K562 (cell line): ENCODE measurements around the gene CEP170. TPM values are rescaled to one million over a fixed set of nuclear protein-coding genes. Genes with fewer than 3 reads are reported as not detected.

Source experiments
- CEBPB ChIP-seq: fragments of 450-650 bp; IDR thresholded peaks from 2 replicates; pipeline ENCODE4 v1.6.1; 2016; ENCODE audit warnings: missing genetic modification characterization, missing compliant biosample characterization
- ELF2 ChIP-seq: fragments of 250-450 bp; sonication (Bioruptor Pico); IDR thresholded peaks from 2 replicates; pipeline ENCODE4 v1.5.0; 2021; ENCODE audit warnings: mild to moderate bottlenecking
- FOXA3 ChIP-seq, 2 experiments: fragments of 450-650 bp in 1 of 2; sonication (generic) in 1 of 2; formaldehyde crosslinking; IDR thresholded peaks in 1 of 2; conservative IDR thresholded peaks in 1 of 2; 2 replicates each; pipeline versions ENCODE4 v1.4.0 to v1.8.0; 2020 to 2022; ENCODE audit warnings: mild to moderate bottlenecking in 2 of 2, missing genetic modification reagents in 1 of 2
- GATA2 ChIP-seq: sonication (generic); formaldehyde crosslinking; IDR thresholded peaks from 2 replicates; pipeline ENCODE4 v1.4.0; 2020; ENCODE audit warnings: mild to moderate bottlenecking, missing genetic modification reagents
- HCFC1 ChIP-seq: IDR thresholded peaks from 2 replicates; pipeline ENCODE4 v1.6.1; 2012; ENCODE audit warnings: low read depth, low read length, improper control_type of control experiment
- HMG20A ChIP-seq: fragments of 450-650 bp; formaldehyde crosslinking; conservative IDR thresholded peaks from 2 replicates; pipeline ENCODE4 v1.4.0; 2020; ENCODE audit warnings: mild to moderate bottlenecking, mixed read lengths
- ILF3 ChIP-seq: fragments of 450-650 bp; IDR thresholded peaks from 2 replicates; pipeline ENCODE4 v1.6.1; 2018; ENCODE audit warnings: antibody characterized with exemption, mild to moderate bottlenecking, moderate library complexity, borderline replicate concordance
- JUND ChIP-seq, 2 experiments: IDR thresholded peaks; 2 replicates in 1 of 2; 3 replicates in 1 of 2; pipeline ENCODE4 v1.6.1; 2011; ENCODE audit warnings: borderline replicate concordance in 2 of 2, low read depth in 2 of 2, low read length in 2 of 2, improper control_type of control experiment in 1 of 2, missing biosample characterization in 1 of 2, missing genetic modification characterization in 1 of 2, missing genetic modification reagents in 1 of 2
- LEF1 ChIP-seq: fragments of 450-650 bp; IDR thresholded peaks from 2 replicates; pipeline ENCODE4 v1.6.1; 2016; ENCODE audit warnings: mild to moderate bottlenecking
- MAZ ChIP-seq, 2 experiments: fragments of 450-650 bp in 1 of 2; sonication (generic) in 1 of 2; formaldehyde crosslinking; IDR thresholded peaks in 1 of 2; conservative IDR thresholded peaks in 1 of 2; 2 replicates each; pipeline versions ENCODE4 v1.4.0 to v1.5.0; 2020; ENCODE audit warnings: mild to moderate bottlenecking in 1 of 2, missing genetic modification reagents in 1 of 2
- MIER1 ChIP-seq: fragments of 450-650 bp; IDR thresholded peaks from 2 replicates; pipeline ENCODE4 v1.6.1; 2016; ENCODE audit warnings: antibody characterized with exemption, mild to moderate bottlenecking, low read depth
- NR2C1 ChIP-seq, 2 experiments: fragments of 450-650 bp; IDR thresholded peaks; 2 replicates each; pipeline ENCODE4 v1.6.1; 2017; ENCODE audit warnings: mild to moderate bottlenecking in 2 of 2, antibody characterized with exemption in 1 of 2, inconsistent platforms in 1 of 2, missing compliant biosample characterization in 1 of 2, missing genetic modification characterization in 1 of 2
- NRF1 ChIP-seq, 2 experiments: fragments of 450-650 bp; IDR thresholded peaks in 1 of 2; conservative IDR thresholded peaks in 1 of 2; 2 replicates each; pipeline ENCODE4 v1.6.1; 2014; ENCODE audit warnings: mild to moderate bottlenecking in 2 of 2
- SMARCA4 ChIP-seq: fragments of 450-650 bp; IDR thresholded peaks from 2 replicates; pipeline ENCODE4 v1.6.1; 2016
- SMARCE1 ChIP-seq: fragments of 450-650 bp; IDR thresholded peaks from 2 replicates; pipeline ENCODE4 v1.7.1; 2016; ENCODE audit warnings: mild to moderate bottlenecking
- TCFL5 ChIP-seq: fragments of 250-450 bp; sonication (Bioruptor Pico); conservative IDR thresholded peaks from 2 replicates; pipeline ENCODE4 v1.6.1; 2021; ENCODE audit warnings: mild to moderate bottlenecking, moderate library complexity, matching md5 sums
- ZNF24 ChIP-seq: fragments of 450-650 bp; IDR thresholded peaks from 2 replicates; pipeline ENCODE4 v1.6.1; 2016
- polyA plus RNA-seq, 8 experiments: library from polyadenylated mRNA; depleted of rRNA in 4 of 8; stranded (reverse) in 5 of 8; unstranded in 3 of 8; fragments of >200 nt; fragmentation: Nextera tagmentation in 2 of 8; fragmentation: Illumina TruSeq in 1 of 8; extraction: Ambion mirVana in 2 of 8; extraction: Trizol in 1 of 8; gene quantifications; 2 replicates each; pipeline versions ENCODE4 v1.2.1 to v1.2.3, GENCODE V29; 2011 to 2014; ENCODE audit warnings: inconsistent platforms in 1 of 8, missing spikeins in 1 of 8
- total RNA-seq, 7 experiments: library from RNA; depleted of rRNA in 6 of 7; stranded (reverse); fragments of >200 nt in 6 of 7; fragmentation: Illumina TruSeq in 2 of 7; extraction: Trizol in 2 of 7; gene quantifications; 2 replicates each; pipeline versions ENCODE4 v1.2.1 to v1.2.3, GENCODE V29; 2011 to 2021; ENCODE audit warnings: low replicate concordance in 1 of 7
- TF ChIP-seq, protein P1 (sequence below), 2 experiments: fragments of 450-650 bp; formaldehyde crosslinking in 1 of 2; IDR thresholded peaks; 2 replicates each; pipeline versions ENCODE4 v1.4.0 to v1.6.1; 2014 to 2020; ENCODE audit warnings: mild to moderate bottlenecking in 2 of 2, borderline replicate concordance in 1 of 2, low read depth in 1 of 2

CEP170 gene
- total and polyA plus RNA-seq, 9 of the 15 experiments (the other 6 are each of a cell fraction or from before 2014, with no cell fraction given), result 22.6 to 110 (median 68.5) TPM

- TF ChIP-seq MAZ (CRISPR knock-in tag; conservative IDR thresholded peaks at IDR 0.05 in 1 of 2, IDR thresholded peaks at IDR 0.05 in 1 of 2) (no peak), NRF1 (conservative IDR thresholded peaks at IDR 0.05 in 1 of 2, IDR thresholded peaks at IDR 0.05 in 1 of 2) (peak in 1 of 2 experiments; percentile 42; a peak in 2 of 4 replicates), ILF3 (no peak), FOXA3 (CRISPR knock-in tag; conservative IDR thresholded peaks at IDR 0.05 in 1 of 2, IDR thresholded peaks at IDR 0.05 in 1 of 2) (peak in 1 of 2 experiments; percentile 75; a peak in 2 of 4 replicates), GATA2 (peak; percentile 4; the same call in 1 of the 2 replicates), SMARCA4 (0 out of 2 replicates have a peak, but pooled peaks have one; percentile 41), CEBPB (tag) (no peak), ZNF24 (no peak), TCFL5 (no peak), LEF1 (peak; percentile 33; the same call in 1 of the 2 replicates), HMG20A (no peak), SMARCE1 (peak; percentile 36), ELF2 (peak; percentile 23; the same call in 1 of the 2 replicates), JUND (IDR thresholded peaks at IDR 0.05; ENCODE audit: borderline replicate concordance, low read depth, low read length) (no peak), JUND (tag; IDR thresholded peaks at IDR 0.05; ENCODE audit: borderline replicate concordance, low read depth, low read length) (no peak), HCFC1 (no peak), MIER1 (no peak), NR2C1 (IDR thresholded peaks at IDR 0.05) (no peak), NR2C1 (tag; IDR thresholded peaks at IDR 0.05) (no peak)
- TF ChIP-seq, protein P1, sequence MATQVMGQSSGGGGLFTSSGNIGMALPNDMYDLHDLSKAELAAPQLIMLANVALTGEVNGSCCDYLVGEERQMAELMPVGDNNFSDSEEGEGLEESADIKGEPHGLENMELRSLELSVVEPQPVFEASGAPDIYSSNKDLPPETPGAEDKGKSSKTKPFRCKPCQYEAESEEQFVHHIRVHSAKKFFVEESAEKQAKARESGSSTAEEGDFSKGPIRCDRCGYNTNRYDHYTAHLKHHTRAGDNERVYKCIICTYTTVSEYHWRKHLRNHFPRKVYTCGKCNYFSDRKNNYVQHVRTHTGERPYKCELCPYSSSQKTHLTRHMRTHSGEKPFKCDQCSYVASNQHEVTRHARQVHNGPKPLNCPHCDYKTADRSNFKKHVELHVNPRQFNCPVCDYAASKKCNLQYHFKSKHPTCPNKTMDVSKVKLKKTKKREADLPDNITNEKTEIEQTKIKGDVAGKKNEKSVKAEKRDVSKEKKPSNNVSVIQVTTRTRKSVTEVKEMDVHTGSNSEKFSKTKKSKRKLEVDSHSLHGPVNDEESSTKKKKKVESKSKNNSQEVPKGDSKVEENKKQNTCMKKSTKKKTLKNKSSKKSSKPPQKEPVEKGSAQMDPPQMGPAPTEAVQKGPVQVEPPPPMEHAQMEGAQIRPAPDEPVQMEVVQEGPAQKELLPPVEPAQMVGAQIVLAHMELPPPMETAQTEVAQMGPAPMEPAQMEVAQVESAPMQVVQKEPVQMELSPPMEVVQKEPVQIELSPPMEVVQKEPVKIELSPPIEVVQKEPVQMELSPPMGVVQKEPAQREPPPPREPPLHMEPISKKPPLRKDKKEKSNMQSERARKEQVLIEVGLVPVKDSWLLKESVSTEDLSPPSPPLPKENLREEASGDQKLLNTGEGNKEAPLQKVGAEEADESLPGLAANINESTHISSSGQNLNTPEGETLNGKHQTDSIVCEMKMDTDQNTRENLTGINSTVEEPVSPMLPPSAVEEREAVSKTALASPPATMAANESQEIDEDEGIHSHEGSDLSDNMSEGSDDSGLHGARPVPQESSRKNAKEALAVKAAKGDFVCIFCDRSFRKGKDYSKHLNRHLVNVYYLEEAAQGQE (IDR thresholded peaks at IDR 0.05; ENCODE audit: borderline replicate concordance), result no peak
- TF ChIP-seq, protein P1 (CRISPR knock-in tag; IDR thresholded peaks at IDR 0.05; ENCODE audit: low read depth), result no peak
Observed at GRCh38 chr1:243270097-243270864, 15.2 kb upstream of the CEP170 start (continued).
